ENCODE results near the gene RACGAP1.

The RACGAP1 gene

DNA sequence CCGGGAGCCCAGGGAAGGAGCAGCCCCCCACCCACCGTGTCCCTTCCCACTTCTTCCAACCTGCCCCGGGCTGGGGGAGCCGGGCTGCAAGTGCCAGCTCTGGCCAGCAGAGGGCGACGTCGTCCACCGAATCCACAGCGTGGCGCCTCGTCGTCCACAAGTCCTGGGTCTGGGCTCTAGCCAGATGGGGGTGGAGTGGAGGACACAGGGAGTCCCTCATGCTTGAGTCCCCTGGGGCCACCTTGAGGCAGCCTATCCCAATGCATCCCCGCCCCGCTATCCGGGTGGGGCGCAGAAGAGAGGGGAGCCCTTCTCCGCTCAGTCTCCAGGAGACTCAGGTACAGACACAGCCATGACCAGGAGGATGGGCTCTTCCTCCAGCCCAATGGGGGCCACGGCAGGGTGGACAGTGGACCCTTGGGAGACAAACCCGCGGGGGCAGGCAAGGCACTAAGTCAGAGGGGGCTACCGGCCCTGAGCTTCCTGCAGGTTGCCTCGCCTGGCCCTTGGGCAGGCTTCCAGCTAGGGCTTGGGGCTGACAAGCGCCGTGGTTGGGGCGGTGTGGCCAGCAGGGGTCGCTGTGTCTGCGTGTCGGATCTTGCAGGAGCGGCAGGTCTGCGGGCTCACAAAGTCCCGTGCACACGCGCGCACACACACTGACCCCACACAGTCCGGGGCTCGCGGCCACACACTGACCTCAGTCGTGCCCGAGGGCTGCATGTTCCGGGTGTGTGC, 58.1 kb downstream of the RACGAP1 start:
- DNase-seq = peak; percentile 89

DNA sequence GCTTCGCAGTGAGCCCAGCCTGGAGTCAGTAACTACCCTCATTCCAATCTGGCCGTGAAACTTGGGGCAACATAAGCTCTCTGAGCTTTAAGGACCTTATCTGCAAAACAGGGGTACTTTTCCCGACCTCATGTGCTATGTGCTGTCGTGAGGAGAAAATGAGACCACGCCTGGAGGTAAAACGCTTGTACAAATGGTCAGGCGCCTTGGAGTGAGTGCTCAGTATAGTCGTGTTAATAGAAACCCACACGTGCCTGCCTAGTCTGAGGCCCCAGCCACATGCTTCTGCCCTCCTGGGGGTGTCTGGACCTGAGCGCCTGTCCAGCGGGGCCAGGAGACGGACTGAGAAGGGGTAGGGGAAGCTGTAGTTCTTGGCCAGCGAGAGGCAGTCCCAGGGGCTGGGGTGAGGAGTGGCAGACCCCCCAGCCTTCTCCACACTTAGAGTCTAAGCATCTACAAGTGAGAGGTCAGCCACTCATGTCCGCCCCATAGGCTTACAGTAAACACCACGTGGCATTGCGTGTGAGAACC, 58.7 kb downstream of the RACGAP1 start:
- no peak for DNase-seq

GRCh38 chr12:49965836-49966235, 59.5 kb downstream of the RACGAP1 start:
- DNase-seq = no peak

DNA sequence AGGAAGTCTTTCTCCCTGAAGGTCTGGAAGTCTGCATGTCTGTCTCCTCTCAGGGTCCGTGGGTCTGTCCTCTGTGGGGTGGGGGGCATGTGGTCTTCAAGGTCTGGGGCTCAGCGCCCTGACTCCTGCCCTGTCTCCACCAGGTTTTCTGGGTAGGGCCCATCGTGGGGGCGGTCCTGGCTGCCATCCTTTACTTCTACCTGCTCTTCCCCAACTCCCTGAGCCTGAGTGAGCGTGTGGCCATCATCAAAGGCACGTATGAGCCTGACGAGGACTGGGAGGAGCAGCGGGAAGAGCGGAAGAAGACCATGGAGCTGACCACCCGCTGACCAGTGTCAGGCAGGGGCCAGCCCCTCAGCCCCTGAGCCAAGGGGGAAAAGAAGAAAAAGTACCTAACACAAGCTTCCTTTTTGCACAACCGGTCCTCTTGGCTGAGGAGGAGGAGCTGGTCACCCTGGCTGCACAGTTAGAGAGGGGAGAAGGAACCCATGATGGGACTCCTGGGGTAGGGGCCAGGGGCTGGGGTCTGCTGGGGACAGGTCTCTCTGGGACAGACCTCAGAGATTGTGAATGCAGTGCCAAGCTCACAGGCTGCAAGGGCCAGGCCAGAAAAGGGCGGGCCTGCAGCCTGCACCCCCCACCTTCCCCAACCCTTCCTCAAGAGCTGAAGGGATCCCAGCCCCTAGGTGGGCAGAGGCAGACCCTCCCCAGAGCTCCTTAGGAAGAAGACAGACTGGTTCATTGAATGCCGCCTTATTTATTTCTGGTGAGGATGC, 60.3 kb downstream of the RACGAP1 start:
- DNase-seq = no peak

- DNase-seq = no peak
Observed at GRCh38 chr12:49963976-49964815, 61.1 kb downstream of the RACGAP1 start.

DNA sequence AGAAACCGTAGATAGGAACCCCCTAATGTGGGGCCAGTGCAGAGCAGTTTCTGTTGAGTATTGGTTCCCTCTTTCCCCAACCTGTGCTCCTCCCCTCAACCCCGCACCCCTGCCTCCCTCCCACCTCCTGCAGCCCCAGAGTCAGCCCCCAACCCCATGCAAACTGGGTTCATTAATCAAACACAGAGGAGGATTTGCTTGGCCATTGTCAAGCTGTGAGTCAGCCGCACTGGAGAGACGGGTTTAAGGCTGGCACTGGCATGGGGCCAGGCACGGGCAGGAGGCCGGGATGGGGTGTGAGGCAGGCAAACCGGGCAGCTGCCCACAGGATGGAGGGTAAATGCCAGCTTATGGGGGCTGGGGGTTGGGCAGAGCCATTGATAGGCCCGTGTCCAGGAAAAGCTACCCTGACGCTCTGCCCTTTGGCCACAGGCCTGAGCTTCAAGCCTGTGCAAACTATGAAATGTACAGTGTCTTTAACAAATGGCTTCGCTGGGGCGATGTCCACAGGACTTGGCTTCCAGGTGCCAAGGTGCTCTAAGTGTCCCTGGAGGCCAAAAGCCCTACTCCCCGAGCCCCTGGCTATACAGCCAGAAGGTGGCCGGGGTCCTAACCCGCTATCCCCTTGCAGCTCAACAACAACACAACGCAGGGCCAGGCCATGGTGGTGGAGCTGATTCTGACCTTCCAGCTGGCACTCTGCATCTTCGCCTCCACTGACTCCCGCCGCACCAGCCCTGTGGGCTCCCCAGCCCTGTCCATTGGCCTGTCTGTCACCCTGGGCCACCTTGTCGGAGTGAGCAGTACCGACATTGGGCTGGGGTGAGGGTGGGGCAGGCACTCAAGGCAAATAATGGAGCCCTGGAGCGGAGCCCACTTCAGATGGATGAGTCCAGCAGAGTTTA, 62.2 kb downstream of the RACGAP1 start:
- DNase-seq = no peak

- DNase-seq = no peak
Observed at GRCh38 chr12:49961993-49962764, 63.1 kb downstream of the RACGAP1 start.

DNA sequence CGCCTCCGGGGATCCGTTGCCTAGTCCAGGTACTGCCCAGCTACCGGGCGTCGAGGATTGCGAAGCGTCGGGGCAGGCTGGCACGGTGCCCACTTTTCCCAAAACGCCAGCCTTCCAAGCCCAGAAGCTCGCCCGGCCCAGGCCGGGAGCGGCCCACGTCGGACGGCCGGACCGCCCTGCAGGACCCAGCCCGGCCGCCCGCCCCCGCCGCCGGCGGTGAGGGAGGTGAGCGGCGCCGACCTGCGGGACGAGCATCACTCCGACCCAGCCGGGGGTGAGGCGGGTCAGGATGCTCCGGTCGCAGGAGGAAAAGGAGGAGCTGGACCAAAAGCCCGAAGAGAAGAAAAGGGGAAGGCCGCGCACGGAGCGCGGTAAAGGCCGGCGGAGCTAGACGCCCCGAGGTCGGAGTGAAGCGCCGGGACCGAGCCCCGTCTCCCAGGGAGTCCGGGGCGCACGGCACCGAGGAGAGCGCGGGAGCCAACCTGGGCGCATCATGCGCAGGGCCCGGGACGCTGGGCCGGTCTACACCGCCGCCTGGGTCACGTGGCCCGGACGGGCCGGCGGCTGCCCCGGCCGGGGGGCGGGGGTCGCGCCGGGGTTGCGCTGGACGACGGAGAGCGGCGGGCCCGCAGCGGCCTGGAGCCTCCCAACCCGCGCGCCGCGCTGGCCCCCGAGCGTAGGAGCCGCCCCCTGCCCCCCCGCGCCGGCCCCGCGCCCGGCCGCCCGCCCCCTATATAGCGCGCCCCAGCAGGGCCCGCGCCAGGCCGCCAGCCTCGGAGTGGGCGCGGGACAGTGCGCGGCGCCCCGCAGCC, 64.0 kb downstream of the RACGAP1 start, which contains the start of gene AQP5:
Gene AQP5, plus strand, starts transcription at position 762 of the 812 bp plus-strand sequence. CDS start 146 bp downstream, outside the sequence.
- DNase-seq = no peak

GRCh38 chr12:49960474-49961110, 64.7 kb downstream of the RACGAP1 start:
- no peak for DNase-seq

DNA sequence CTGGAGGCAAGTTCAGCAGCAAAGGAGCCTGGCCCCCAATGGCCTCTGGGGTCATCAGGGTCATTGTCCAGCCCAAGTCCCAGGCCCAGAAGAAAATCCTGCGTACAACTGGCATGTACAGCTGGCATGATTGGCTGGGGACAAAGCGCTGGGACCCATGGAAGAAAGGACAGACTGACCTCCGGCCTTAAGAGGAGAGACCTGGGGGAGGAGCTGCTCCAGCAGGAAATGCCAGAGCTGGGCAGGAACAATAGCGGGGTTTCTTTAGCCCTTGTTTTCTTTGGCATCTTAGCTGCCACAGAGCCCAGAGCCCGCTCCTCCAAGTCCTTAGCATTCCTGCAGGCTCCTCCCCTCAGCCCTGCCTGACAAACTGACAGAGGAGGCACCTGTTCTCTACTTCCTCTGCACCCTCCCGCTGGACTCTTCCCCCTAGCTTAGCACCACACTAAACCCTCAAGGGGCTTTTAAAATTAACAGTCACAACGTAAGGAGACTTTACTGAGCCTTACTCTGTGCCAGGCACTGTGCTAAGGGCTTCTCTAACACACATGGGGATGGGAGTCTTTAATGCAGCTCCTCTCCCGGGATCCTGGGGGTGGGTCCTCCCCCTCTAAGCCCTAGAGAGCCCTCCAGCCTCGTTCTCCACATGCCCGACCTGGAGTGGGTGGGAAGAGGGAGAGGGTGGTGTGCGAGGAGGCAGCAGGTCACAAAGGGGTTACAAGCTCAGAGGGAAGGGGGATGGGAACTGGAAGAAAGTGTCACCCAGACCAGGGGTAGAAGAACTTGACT, 65.4 kb downstream of the RACGAP1 start:
- DNase-seq = peak; percentile 38

GRCh38 chr12:49957570-49957967, 67.7 kb downstream of the RACGAP1 start:
- no peak for DNase-seq

DNA sequence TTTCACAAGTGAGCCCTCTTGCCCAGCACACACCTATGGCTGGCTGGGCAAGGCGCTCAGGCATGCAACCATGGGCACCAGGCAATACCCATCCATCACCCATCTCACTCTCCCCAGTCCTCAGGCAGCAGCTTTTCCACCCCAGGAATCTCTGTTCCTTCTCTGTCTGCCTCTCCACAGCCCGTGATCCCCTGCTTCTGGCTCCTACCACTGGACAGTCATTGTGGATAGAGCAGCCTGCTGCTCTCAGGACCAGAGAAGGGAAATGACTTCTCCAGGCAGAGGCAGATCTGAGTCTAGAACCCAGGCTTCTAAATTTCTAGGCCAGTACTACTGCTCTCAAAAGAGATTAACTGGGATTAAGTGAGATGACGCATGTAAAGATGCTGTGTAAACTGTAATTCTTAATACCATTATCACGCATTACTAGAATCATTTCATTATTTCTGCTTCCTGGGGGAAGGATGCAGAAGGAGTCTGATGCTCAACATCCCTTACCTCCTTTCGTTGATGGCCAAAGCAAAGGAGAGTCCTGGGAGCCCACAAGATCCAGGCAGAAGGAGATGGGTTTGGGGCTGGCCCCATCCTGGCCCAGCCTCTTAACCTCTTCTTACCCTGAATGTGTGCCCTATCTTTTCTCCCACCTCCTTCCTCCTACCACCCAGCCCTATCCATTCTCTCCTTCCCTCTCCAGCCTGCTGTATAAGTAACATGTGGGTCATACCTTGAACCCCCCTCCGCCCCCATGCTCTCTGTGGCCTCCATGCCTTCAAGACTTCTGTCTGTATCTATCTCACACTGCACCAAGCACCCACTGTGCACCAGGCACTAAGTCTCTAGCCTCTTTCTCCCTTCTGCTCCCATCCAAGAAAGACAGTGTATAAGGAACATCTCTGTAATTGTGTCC, 68.4 kb downstream of the RACGAP1 start:
- DNase-seq = no peak

DNA sequence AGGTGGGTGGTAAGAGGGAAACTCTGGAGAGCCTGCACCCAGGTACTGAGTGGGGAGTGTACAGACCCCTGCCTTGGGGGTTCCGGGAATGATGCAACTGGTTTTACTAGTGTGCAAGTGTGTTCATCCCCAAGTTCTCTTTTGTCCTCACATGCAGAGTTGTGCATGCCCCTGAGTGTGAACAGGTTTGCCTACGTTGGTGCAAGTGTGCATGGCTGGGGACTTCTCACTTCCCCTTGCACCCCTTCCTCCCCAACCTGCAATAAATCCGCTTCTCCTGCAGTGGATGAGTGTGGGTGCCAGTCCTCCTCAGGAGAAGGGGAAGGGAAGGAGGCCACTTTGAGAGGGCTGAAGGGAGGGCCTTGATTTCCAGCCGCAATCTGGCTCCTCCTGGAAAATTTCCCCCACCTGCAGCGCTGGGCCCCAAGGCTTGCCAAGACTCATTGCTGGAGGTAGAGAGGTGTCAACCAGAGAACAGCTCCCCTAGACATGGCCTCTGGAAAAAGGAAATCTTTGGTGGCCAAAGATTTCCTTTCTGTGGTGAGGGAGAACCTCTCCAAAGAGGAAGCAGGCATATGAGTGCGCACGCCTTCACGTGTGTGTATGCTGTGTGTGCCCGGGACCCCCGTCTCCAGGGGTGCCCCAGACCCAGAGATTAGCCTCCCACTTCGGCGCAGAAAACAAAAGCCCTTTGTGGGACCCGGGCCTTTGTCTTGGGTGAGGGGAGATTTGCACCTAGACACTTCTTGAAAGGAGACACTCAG, 69.2 kb downstream of the RACGAP1 start:
- no peak for DNase-seq

GRCh38 chr12:49954863-49955830, 70.1 kb downstream of the RACGAP1 start:
- no peak for DNase-seq

DNA sequence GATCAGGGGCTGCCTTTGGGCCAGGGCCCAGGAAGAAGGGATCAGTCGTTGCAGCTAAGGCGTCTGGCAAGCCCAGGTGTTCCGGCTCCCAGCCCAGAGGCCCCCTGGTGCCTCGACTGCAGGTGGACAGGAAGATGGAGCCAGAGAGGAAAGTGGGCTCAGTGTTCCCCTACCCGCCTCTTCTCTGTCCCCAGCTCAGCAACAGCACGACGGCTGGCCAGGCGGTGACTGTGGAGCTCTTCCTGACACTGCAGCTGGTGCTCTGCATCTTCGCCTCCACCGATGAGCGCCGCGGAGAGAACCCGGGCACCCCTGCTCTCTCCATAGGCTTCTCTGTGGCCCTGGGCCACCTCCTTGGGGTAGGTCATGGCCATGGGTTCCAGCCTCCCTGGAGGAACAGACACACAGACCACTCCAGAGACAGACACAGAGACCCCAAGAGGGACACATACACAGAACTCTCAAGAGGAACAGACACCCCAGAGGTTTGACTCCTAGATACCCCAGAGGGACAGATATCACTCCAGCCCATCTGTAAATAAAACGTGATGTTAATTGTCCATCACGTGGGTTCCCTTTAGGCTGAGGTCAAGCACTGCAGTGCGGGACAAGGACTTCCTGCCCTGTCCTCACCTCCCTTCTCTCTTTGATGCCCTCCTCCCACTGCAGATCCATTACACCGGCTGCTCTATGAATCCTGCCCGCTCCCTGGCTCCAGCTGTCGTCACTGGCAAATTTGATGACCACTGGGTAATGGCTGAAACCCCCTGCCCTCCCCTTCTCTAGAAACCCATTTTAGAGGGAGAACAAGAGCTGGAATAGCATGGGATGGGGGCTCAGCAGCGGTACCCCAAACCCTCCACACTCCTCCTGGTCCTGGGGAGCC, 71.1 kb downstream of the RACGAP1 start:
- DNase-seq = no peak
